ENCODE data around the gene SART1.
"Not testable (repeated sequence)": the region's sequence is repeated elsewhere in the genome, so short reads cannot be mapped to it uniquely, and the experiment has no call there.

Gene SART1

GRCh38 chr11:65987336-65987735, 25.8 kb downstream of the SART1 start:
- no peak for DNase-seq (ENCODE audit: extremely low read depth in 1 of 2, low read depth in 1 of 2)

GRCh38 chr11:65988791-65989592, 27.5 kb downstream of the SART1 start:
- DNase-seq (ENCODE audit: extremely low read depth in 1 of 2, low read depth in 1 of 2), result peak; percentile 69 to 81

- no peak for DNase-seq (ENCODE audit: extremely low read depth in 1 of 2, low read depth in 1 of 2)
Observed at GRCh38 chr11:65992056-65992455, 30.5 kb downstream of the SART1 start.

GRCh38 chr11:65997286-65997685, 35.8 kb downstream of the SART1 start:
- no peak for DNase-seq (ENCODE audit: extremely low read depth in 1 of 2, low read depth in 1 of 2)

- peak; percentile 86 to 90 for DNase-seq (ENCODE audit: extremely low read depth in 1 of 2, low read depth in 1 of 2)
Observed at GRCh38 chr11:66001942-66002647, 40.6 kb downstream of the SART1 start, which contains the start of the genes BANF1 and EIF1AD. Gene BANF1 (plus strand): TSS chr11:66002503. CDS start chr11:66003251, 748 bp downstream. Gene EIF1AD (minus strand): TSS chr11:66002157. CDS start chr11:66000389, 1,768 bp downstream.

- no peak for DNase-seq (ENCODE audit: extremely low read depth in 1 of 2, low read depth in 1 of 2)
Observed at GRCh38 chr11:66002648-66003225, 41.2 kb downstream of the SART1 start.

- DNase-seq (ENCODE audit: extremely low read depth in 1 of 2, low read depth in 1 of 2), result no peak
Observed at GRCh38 chr11:66003291-66003690, 41.8 kb downstream of the SART1 start.

GRCh38 chr11:66004186-66004585, 42.7 kb downstream of the SART1 start:
- DNase-seq (ENCODE audit: extremely low read depth in 1 of 2, low read depth in 1 of 2), result no peak

GRCh38 chr11:66006134-66006890, 44.8 kb downstream of the SART1 start:
- no peak for DNase-seq (ENCODE audit: extremely low read depth in 1 of 2, low read depth in 1 of 2)

- no peak for DNase-seq (ENCODE audit: extremely low read depth in 1 of 2, low read depth in 1 of 2)
Observed at GRCh38 chr11:66006891-66007176, 45.3 kb downstream of the SART1 start.

GRCh38 chr11:66007201-66007634, 45.7 kb downstream of the SART1 start:
- no peak for DNase-seq (ENCODE audit: extremely low read depth in 1 of 2, low read depth in 1 of 2)

- DNase-seq (ENCODE audit: extremely low read depth in 1 of 2, low read depth in 1 of 2), result no peak
Observed at GRCh38 chr11:66008095-66008467, 46.5 kb downstream of the SART1 start.

GRCh38 chr11:66008468-66009101, 47.1 kb downstream of the SART1 start:
- DNase-seq (ENCODE audit: extremely low read depth in 1 of 2, low read depth in 1 of 2), result no peak

GRCh38 chr11:66010036-66010435, 48.5 kb downstream of the SART1 start:
- DNase-seq (ENCODE audit: extremely low read depth in 1 of 2, low read depth in 1 of 2), result not testable (repeated sequence)

- no peak for DNase-seq (ENCODE audit: extremely low read depth in 1 of 2, low read depth in 1 of 2)
Observed at GRCh38 chr11:66011239-66011784, 49.8 kb downstream of the SART1 start.

GRCh38 chr11:66011785-66012303, 50.3 kb downstream of the SART1 start, which contains the start of gene CST6:
Gene CST6 (plus strand): TSS chr11:66012008. CDS start chr11:66012045, 37 bp downstream.
- no peak for DNase-seq (ENCODE audit: extremely low read depth in 1 of 2, low read depth in 1 of 2)

GRCh38 chr11:66012371-66012945, 50.9 kb downstream of the SART1 start:
- no peak for DNase-seq (ENCODE audit: extremely low read depth in 1 of 2, low read depth in 1 of 2)

- DNase-seq (ENCODE audit: extremely low read depth in 1 of 2, low read depth in 1 of 2), result no peak
Observed at GRCh38 chr11:66012946-66013761, 51.6 kb downstream of the SART1 start.

GRCh38 chr11:66013762-66014100, 52.2 kb downstream of the SART1 start:
- DNase-seq (ENCODE audit: extremely low read depth in 1 of 2, low read depth in 1 of 2), result no peak

Data from stimulated activated CD8-positive, alpha-beta memory T cell treated with anti-CD3 and anti-CD28 coated beads, Interleukin-7, amount 100 ng/mL, for 48 hours (primary cell).